Subcutaneous abdominal adipose tissue (tissue), 5 donors: ENCODE results near the gene RAB1B.

Experiments used
- H3K27ac ChIP-seq: one replicate; pipeline ENCODE4 v1.7.0; 2013; ENCODE audit warnings: low read depth, mild to moderate bottlenecking, inconsistent platforms, low read length, moderate library complexity
- H3K27me3 ChIP-seq, 5 donors: one replicate each; pipeline ENCODE4 v1.7.0; 2013; ENCODE audit warnings: low read length in 5 of 5, inconsistent platforms in 1 of 5; ENCODE audit not compliant: control insufficient read depth in 5 of 5, insufficient read depth in 4 of 5
- H3K36me3 ChIP-seq, 5 donors: one replicate each; pipeline ENCODE4 v1.7.0; 2013; ENCODE audit warnings: low read length in 5 of 5; ENCODE audit not compliant: control insufficient read depth in 5 of 5, insufficient read depth in 5 of 5
- H3K4me1 ChIP-seq, 5 donors: one replicate each; pipeline ENCODE4 v1.7.0; 2013; ENCODE audit warnings: low read length in 5 of 5, mild to moderate bottlenecking in 3 of 5, moderate library complexity in 1 of 5; ENCODE audit not compliant: control insufficient read depth in 5 of 5, insufficient read depth in 5 of 5
- H3K4me3 ChIP-seq, 5 donors: one replicate each; pipeline ENCODE4 v1.7.0; 2013; ENCODE audit warnings: low read length in 5 of 5, low read depth in 1 of 5
- H3K9ac ChIP-seq, 5 donors: one replicate each; pipeline ENCODE4 v1.7.0; 2013; ENCODE audit warnings: low read length in 5 of 5, mild to moderate bottlenecking in 4 of 5, moderate library complexity in 3 of 5
- H3K9me3 ChIP-seq, 5 donors: one replicate each; pipeline ENCODE4 v1.7.0; 2013; ENCODE audit warnings: low read length in 5 of 5; ENCODE audit not compliant: control insufficient read depth in 5 of 5
- donor health status: healthy.
- donor health status: healthy.
- donor health status: healthy.
- donor health status: healthy.
- donor health status: healthy.

Gene RAB1B

GRCh38 chr11:66226101-66226500, 42.3 kb upstream of the RAB1B start:
- Histone ChIP-seq H3K27me3 (no peaks in the 10 kb centered on the region), H3K4me1 (peaks cover 0 to 3% (median 0%) of the 10 kb centered on the region in 5 donors), H3K4me3 (no peak overlapping the region), H3K9ac (no peak overlapping the region), H3K36me3 (peaks cover 3 to 47% (median 30%) of the 10 kb centered on the region in 5 donors), H3K9me3 (no peaks in the 10 kb centered on the region), H3K27ac (no peak overlapping the region)

GRCh38 chr11:66227700-66228099, 40.7 kb upstream of the RAB1B start:
- peaks cover 0 to 3% (median 2%) of the 10 kb centered on the region in 5 donors for H3K4me1 ChIP-seq
- H3K9me3 ChIP-seq: no peaks in the 10 kb centered on the region
- no peak overlapping the region for H3K4me3 ChIP-seq
- H3K27ac ChIP-seq: no peak overlapping the region
- no peaks in the 10 kb centered on the region for H3K27me3 ChIP-seq
- peaks cover 3 to 55% (median 41%) of the 10 kb centered on the region in 5 donors for H3K36me3 ChIP-seq
- no peak overlapping the region for H3K9ac ChIP-seq

GRCh38 chr11:66228521-66228920, 39.9 kb upstream of the RAB1B start:
- H3K9me3 ChIP-seq: no peaks in the 10 kb centered on the region
- no peak overlapping the region for H3K4me3 ChIP-seq
- no peak overlapping the region for H3K27ac ChIP-seq
- peaks cover 0 to 10% (median 8%) of the 10 kb centered on the region in 5 donors for H3K4me1 ChIP-seq
- H3K27me3 ChIP-seq: no peaks in the 10 kb centered on the region
- H3K9ac ChIP-seq: no peak overlapping the region
- peaks cover 3 to 63% (median 50%) of the 10 kb centered on the region in 5 donors for H3K36me3 ChIP-seq

DNA sequence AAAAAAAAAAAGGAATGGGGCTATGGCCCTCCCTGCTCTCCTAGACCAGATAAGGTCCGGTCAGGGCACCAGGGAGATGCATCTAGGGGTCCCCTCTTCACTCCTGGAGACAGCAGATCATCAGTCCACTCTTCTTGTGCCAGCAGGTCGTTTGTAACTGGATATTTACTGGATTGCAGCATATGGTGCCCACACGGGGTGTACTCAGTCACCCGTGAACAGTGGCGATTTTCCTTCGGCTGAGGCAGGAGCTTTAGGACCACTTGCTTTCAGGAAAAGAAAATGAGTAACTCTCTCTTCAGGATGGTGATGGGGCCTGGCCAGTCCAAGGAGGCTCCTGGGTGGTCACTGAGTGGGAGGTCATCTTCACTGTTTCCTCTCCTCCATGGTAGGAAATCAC, 38.3 kb upstream of the RAB1B start:
- no peak overlapping the region for H3K9ac ChIP-seq
- H3K4me3 ChIP-seq: no peak overlapping the region
- H3K4me1 ChIP-seq: peaks cover 0 to 16% (median 11%) of the 10 kb centered on the region in 5 donors
- no peak overlapping the region for H3K27ac ChIP-seq
- no peaks in the 10 kb centered on the region for H3K9me3 ChIP-seq
- peaks cover 3 to 67% (median 56%) of the 10 kb centered on the region in 5 donors for H3K36me3 ChIP-seq
- H3K27me3 ChIP-seq: no peaks in the 10 kb centered on the region

DNA sequence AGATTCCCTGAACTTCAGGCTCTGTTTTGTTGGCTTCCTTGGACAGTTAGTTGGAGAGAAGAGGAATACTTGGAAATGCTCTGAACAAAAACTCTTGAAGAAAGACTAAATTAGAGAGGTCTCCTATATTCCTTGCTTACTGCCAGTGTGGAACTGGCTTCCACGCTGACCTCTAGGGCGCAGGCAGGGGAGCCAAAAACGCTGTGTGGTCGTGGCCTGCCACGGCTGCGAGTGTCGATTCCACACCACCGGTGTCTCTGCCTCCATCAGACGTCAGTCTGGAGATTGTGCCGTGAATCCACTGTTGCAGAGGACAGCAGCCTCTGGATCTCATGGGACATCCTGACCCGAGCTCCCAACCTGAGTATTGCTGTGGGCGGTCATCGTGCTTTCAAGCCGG, 37.5 kb upstream of the RAB1B start:
- Histone ChIP-seq H3K4me3 (no peak overlapping the region), H3K27ac (no peak overlapping the region), H3K27me3 (no peaks in the 10 kb centered on the region), H3K9me3 (no peaks in the 10 kb centered on the region), H3K36me3 (peaks cover 3 to 74% (median 64%) of the 10 kb centered on the region in 5 donors), H3K9ac (no peak overlapping the region), H3K4me1 (peaks cover 0 to 16% (median 11%) of the 10 kb centered on the region in 5 donors)

GRCh38 chr11:66231561-66231960, 36.9 kb upstream of the RAB1B start:
- Histone ChIP-seq H3K4me1 (peaks cover 0 to 16% (median 11%) of the 10 kb centered on the region in 5 donors), H3K9me3 (no peaks in the 10 kb centered on the region), H3K4me3 (no peak overlapping the region), H3K27me3 (no peaks in the 10 kb centered on the region), H3K36me3 (peaks cover 3 to 80% (median 69%) of the 10 kb centered on the region in 5 donors), H3K9ac (no peak overlapping the region), H3K27ac (no peak overlapping the region)

DNA sequence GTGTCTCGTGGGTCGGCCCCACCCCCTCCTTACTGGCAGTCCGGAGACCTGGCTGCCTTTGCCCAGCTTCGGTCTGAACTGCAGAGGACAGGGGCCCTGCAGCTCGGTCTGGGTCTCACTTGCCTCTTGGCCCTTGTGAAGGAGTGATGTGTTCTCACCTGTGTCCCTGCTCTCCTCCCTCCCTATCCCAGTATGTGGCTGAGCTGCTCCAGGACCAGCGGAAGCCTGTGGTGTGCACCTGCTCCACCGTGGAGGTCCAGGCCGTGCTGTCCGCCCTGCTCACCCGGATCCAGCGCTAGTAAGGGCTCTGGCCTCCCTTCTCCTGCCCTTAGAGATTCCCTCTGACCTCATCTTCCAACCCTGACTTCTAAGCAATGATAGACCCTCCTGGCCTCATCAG, 35.7 kb upstream of the RAB1B start:
- H3K27me3 ChIP-seq: no peaks in the 10 kb centered on the region
- H3K4me1 ChIP-seq: peaks cover 0 to 16% (median 11%) of the 10 kb centered on the region in 5 donors
- H3K36me3 ChIP-seq: peaks cover 0 to 81% (median 72%) of the 10 kb centered on the region in 5 donors
- peak overlapping the region in 1 of 5 donors; percentile 47 for H3K9ac ChIP-seq
- no peak overlapping the region for H3K4me3 ChIP-seq
- no peak overlapping the region for H3K27ac ChIP-seq
- H3K9me3 ChIP-seq: no peaks in the 10 kb centered on the region

- H3K4me3 ChIP-seq: no peak overlapping the region
- no peak overlapping the region for H3K27ac ChIP-seq
- H3K27me3 ChIP-seq: no peaks in the 10 kb centered on the region
- no peaks in the 10 kb centered on the region for H3K9me3 ChIP-seq
- H3K9ac ChIP-seq: peak overlapping the region in 2 of 5 donors; percentile 4 to 47
- H3K4me1 ChIP-seq: peaks cover 0 to 16% (median 11%) of the 10 kb centered on the region in 5 donors
- peaks cover 0 to 82% (median 75%) of the 10 kb centered on the region in 5 donors for H3K36me3 ChIP-seq
Measured at GRCh38 chr11:66233301-66233700, 35.1 kb upstream of the RAB1B start.

DNA sequence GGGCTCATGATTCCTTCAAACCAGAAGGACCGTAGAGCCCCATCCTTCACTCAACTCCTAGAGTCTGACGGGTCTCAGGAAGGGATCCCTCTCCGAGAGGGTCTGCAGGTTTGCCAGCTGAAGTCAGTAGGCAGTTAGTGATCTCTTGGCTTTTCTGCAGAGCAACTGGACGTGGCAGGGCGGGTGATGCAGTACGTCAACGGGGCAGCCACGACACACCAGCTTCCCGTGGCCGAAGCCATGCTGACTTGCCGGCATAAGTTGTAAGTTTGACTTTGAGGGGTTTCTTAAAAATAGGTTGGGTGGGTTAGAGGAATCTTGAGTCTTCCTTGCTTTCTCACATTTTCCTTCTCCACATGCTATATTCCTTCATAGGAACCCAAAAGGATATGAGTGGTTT, 33.3 kb upstream of the RAB1B start:
- no peak overlapping the region for H3K9ac ChIP-seq
- peaks cover 0 to 16% (median 11%) of the 10 kb centered on the region in 5 donors for H3K4me1 ChIP-seq
- H3K27me3 ChIP-seq: no peaks in the 10 kb centered on the region
- H3K27ac ChIP-seq: no peak overlapping the region
- H3K36me3 ChIP-seq: peaks cover 0 to 96% (median 87%) of the 10 kb centered on the region in 5 donors
- H3K9me3 ChIP-seq: no peaks in the 10 kb centered on the region
- no peak overlapping the region for H3K4me3 ChIP-seq

DNA sequence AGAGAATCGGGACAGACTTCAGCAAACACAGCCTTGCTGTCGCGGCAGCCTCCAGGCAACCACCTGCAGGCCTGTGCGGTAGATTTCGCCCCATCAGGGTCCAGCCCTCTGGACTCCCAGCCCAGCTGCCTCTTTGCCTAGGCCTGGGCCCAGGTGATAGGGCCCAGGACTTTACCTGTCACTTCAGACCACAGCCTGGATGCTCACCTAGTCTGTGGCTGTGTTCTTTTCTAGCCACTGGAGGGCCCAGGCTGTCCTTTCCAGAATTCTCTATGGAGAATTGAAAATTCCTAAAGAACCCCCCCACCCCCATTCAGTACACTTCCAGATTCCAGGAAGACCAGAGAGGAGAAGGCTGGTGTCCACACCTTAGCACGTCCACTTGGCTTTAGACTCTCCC, 30.6 kb upstream of the RAB1B start:
- no peak overlapping the region for H3K9ac ChIP-seq
- no peaks in the 10 kb centered on the region for H3K9me3 ChIP-seq
- H3K4me3 ChIP-seq: no peak overlapping the region
- H3K36me3 ChIP-seq: peaks cover 0 to 96% (median 86%) of the 10 kb centered on the region in 5 donors
- no peak overlapping the region for H3K27ac ChIP-seq
- no peaks in the 10 kb centered on the region for H3K27me3 ChIP-seq
- peaks cover 0 to 24% (median 18%) of the 10 kb centered on the region in 5 donors for H3K4me1 ChIP-seq
